GM12872 (cell line): Measurements from ENCODE around the gene PIEZO1.

Experiments used
- TF ChIP-seq, protein P1 (sequence below): IDR thresholded peaks from 3 replicates; pipeline ENCODE4 v1.5.1; 2011; ENCODE audit warnings: low read depth, mild to moderate bottlenecking, low read length, moderate library complexity; ENCODE audit not compliant: insufficient read depth

The PIEZO1 gene

GRCh38 chr16:88796278-88796677 lies 11.3 kb upstream of the PIEZO1 start:
- TF ChIP-seq, protein P1, sequence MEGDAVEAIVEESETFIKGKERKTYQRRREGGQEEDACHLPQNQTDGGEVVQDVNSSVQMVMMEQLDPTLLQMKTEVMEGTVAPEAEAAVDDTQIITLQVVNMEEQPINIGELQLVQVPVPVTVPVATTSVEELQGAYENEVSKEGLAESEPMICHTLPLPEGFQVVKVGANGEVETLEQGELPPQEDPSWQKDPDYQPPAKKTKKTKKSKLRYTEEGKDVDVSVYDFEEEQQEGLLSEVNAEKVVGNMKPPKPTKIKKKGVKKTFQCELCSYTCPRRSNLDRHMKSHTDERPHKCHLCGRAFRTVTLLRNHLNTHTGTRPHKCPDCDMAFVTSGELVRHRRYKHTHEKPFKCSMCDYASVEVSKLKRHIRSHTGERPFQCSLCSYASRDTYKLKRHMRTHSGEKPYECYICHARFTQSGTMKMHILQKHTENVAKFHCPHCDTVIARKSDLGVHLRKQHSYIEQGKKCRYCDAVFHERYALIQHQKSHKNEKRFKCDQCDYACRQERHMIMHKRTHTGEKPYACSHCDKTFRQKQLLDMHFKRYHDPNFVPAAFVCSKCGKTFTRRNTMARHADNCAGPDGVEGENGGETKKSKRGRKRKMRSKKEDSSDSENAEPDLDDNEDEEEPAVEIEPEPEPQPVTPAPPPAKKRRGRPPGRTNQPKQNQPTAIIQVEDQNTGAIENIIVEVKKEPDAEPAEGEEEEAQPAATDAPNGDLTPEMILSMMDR = no peak

- TF ChIP-seq, protein P1 = no peak
Observed at GRCh38 chr16:88793251-88793954, 8.4 kb upstream of the PIEZO1 start.

DNA sequence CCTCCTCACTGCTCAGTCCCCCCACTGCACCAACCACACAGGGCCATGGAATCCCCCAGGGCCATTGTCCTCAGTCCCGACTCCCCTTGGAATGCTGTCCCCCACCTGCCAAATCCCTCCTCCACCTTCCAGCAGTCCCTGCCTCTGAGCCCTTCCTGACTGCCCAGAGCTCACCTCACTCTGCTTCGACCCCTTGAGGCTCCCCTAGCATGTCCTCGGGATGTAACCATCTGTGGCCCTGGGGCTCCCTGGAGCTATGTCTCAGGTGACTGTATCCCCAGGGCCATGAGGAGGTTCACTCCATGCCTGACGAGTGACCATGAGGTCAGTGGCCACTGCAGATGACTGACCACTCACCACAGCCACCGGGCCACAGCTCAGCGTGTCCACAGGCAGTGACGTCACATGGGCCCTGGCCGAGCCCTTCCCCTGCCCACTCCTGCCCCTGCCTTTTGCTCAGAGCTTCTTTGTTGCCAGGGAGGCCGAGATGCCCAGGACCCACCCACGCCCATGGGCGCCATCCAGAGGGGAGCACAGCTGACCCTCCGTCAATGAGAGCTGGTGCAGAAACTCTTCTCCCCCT lies 7.7 kb upstream of the PIEZO1 start:
- TF ChIP-seq, protein P1 = no peak

- TF ChIP-seq, protein P1 = no peak
Observed at GRCh38 chr16:88792078-88792550, 7.1 kb upstream of the PIEZO1 start.

- TF ChIP-seq, protein P1 = no peak
Observed at GRCh38 chr16:88790312-88791211, 5.5 kb upstream of the PIEZO1 start.

GRCh38 chr16:88789594-88789993 lies 4.6 kb upstream of the PIEZO1 start:
- TF ChIP-seq, protein P1 = no peak
